Neutrophil (primary cell): ENCODE measurements around the gene EYS.

Source experiments
- H3K27ac ChIP-seq: fragments of 200-600 bp; sonication (generic); 2 replicates; pipeline ENCODE4 v1.5.1; 2016; ENCODE audit warnings: mild to moderate bottlenecking, moderate library complexity
- H3K27me3 ChIP-seq: fragments of 200-600 bp; sonication (generic); 2 replicates; pipeline ENCODE4 v1.6.0; 2016; ENCODE audit warnings: mild to moderate bottlenecking
- H3K36me3 ChIP-seq: fragments of 200-600 bp; sonication (generic); 2 replicates; pipeline ENCODE4 v1.5.1; 2017
- H3K4me1 ChIP-seq, 2 experiments: fragments of 200-600 bp in 1 of 2; sonication (generic) in 1 of 2; 1 replicate in 1 of 2; 2 replicates in 1 of 2; pipeline versions ENCODE4 v1.5.1 to v1.6.1; 2013 to 2016; ENCODE audit warnings: low read depth in 1 of 2, low read length in 1 of 2, mild to moderate bottlenecking in 1 of 2, moderate library complexity in 1 of 2; ENCODE audit not compliant: control insufficient read depth in 1 of 2, insufficient read depth in 1 of 2
- H3K4me3 ChIP-seq, 2 experiments: fragments of 200-600 bp in 1 of 2; sonication (generic) in 1 of 2; 1 replicate in 1 of 2; 2 replicates in 1 of 2; pipeline ENCODE4 v1.5.1; 2013 to 2016; ENCODE audit warnings: low read depth in 1 of 2, low read length in 1 of 2, mild to moderate bottlenecking in 1 of 2, moderate library complexity in 1 of 2
- H3K9me3 ChIP-seq: fragments of 200-600 bp; sonication (generic); 2 replicates; pipeline ENCODE4 v1.5.1; 2016
- TF ChIP-seq, protein P1 (sequence below): fragments of 200-600 bp; sonication (generic); IDR thresholded peaks from 2 replicates; pipeline ENCODE4 v1.5.1; 2016; ENCODE audit warnings: antibody characterized with exemption

EYS gene

DNA sequence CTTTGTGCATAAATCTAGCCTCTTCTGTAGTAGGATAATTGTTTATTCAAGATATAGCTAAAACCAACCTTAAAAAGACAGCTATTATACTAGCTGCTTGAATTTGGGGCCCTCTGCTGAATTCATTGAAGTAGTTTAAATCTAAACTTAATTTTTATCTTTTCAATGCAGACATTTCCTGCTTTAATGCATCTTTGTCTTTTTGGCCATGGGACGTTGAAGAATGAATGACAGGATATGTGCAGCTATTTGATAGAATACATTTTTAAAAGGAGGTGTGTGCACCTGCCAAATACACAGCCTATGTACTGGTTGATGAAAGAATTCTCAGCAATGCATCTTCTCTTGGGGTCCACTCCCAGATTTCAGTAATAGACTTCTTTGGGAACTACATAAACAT lies 1546.5 kb downstream of the EYS start:
- no peaks in the 10 kb centered on the region for H3K36me3 ChIP-seq
- TF ChIP-seq, protein P1, sequence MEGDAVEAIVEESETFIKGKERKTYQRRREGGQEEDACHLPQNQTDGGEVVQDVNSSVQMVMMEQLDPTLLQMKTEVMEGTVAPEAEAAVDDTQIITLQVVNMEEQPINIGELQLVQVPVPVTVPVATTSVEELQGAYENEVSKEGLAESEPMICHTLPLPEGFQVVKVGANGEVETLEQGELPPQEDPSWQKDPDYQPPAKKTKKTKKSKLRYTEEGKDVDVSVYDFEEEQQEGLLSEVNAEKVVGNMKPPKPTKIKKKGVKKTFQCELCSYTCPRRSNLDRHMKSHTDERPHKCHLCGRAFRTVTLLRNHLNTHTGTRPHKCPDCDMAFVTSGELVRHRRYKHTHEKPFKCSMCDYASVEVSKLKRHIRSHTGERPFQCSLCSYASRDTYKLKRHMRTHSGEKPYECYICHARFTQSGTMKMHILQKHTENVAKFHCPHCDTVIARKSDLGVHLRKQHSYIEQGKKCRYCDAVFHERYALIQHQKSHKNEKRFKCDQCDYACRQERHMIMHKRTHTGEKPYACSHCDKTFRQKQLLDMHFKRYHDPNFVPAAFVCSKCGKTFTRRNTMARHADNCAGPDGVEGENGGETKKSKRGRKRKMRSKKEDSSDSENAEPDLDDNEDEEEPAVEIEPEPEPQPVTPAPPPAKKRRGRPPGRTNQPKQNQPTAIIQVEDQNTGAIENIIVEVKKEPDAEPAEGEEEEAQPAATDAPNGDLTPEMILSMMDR: no peak
- H3K4me1 ChIP-seq: no peaks in the 10 kb centered on the region
- no peaks in the 10 kb centered on the region for H3K9me3 ChIP-seq
- H3K4me3 ChIP-seq: no peak overlapping the region
- no peaks in the 10 kb centered on the region for H3K27me3 ChIP-seq
- H3K27ac ChIP-seq: no peak overlapping the region

DNA sequence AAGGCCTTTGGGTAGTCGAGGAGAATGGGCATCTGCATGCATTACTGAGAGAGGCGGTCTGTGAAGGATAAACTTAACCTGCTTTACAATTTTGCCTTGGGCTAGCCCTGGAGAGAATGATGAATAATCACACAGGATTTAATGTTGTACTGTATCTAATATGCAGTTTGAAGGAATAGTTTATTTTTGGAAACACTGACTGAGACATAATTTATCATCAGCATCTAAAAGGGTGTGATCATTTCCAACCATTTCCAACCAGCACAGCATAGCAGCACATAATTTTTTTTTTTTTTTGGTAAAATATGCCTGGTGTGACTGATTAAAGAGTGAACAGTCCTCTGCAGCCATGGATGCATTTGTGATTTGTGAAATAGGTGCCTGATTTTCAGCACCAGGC lies 1552.0 kb downstream of the EYS start:
- no peaks in the 10 kb centered on the region for H3K9me3 ChIP-seq
- no peaks in the 10 kb centered on the region for H3K4me1 ChIP-seq
- TF ChIP-seq, protein P1: no peak
- H3K4me3 ChIP-seq: no peak overlapping the region
- H3K36me3 ChIP-seq: no peaks in the 10 kb centered on the region
- H3K27ac ChIP-seq: no peak overlapping the region
- no peaks in the 10 kb centered on the region for H3K27me3 ChIP-seq

DNA sequence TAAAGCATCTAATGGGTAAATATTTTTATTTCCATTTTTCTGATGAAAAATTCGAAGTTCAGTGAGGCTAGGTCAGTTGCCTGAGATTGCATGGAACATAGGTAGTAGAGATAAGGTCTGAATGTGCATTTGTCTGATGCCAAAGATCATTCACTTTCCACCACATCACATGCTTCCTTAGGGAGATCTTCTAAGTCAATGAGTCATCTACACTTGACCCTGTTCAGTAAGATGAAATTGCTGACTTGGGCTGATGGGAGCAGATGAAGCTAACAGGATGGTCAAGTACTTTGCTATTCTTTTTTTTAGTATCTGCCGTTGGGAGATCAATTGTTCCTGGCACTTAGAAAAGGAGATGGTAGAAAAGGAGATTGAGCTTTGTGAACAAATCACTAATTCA lies 1560.2 kb downstream of the EYS start:
- TF ChIP-seq, protein P1: no peak
- Histone ChIP-seq H3K36me3 (no peaks in the 10 kb centered on the region), H3K27ac (no peak overlapping the region), H3K4me3 (no peak overlapping the region), H3K4me1 (no peaks in the 10 kb centered on the region), H3K9me3 (no peaks in the 10 kb centered on the region), H3K27me3 (no peaks in the 10 kb centered on the region)

DNA sequence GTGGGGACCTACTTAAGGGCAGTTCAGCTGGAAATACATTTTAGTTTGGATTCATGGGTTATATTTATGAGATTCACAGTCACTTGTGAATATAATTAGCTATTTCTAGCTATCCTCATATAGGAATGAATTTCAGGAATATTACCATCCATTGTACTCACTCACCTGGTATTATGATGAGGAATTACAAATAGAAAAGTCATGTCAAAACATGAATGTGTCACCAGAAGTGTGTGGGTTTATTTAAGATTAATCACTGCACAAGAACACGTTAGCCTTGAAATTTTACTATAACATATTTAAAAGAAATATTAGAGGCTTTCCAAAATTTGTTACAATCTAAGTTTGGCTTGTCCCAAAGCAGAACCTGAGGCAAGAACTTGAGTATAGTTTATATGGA lies 1560.9 kb downstream of the EYS start:
- TF ChIP-seq, protein P1: no peak
- Histone ChIP-seq H3K27me3 (no peaks in the 10 kb centered on the region), H3K27ac (no peak overlapping the region), H3K9me3 (no peaks in the 10 kb centered on the region), H3K36me3 (no peaks in the 10 kb centered on the region), H3K4me3 (no peak overlapping the region), H3K4me1 (no peaks in the 10 kb centered on the region)

DNA sequence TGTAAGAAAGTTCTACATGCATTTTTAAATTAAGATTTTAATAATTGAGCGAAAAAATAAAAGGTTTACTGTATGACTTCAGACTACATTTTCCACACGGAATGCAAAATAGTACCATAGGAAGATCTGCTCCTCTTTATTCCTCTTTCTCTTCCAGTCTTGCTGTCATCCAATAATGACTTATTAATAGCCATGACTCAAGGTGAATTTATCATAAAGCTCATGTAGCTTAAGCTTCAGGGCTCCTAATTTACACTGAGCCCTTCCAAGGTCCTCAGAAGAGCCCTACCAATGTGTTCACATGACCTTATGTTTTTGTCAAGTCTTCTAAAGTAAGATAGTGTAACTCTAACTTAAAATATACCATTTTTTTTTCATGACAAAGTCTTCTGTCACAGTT lies 1561.4 kb downstream of the EYS start:
- no peaks in the 10 kb centered on the region for H3K36me3 ChIP-seq
- no peaks in the 10 kb centered on the region for H3K9me3 ChIP-seq
- H3K27ac ChIP-seq: no peak overlapping the region
- H3K4me1 ChIP-seq: no peaks in the 10 kb centered on the region
- H3K4me3 ChIP-seq: no peak overlapping the region
- no peaks in the 10 kb centered on the region for H3K27me3 ChIP-seq
- TF ChIP-seq, protein P1: no peak

DNA sequence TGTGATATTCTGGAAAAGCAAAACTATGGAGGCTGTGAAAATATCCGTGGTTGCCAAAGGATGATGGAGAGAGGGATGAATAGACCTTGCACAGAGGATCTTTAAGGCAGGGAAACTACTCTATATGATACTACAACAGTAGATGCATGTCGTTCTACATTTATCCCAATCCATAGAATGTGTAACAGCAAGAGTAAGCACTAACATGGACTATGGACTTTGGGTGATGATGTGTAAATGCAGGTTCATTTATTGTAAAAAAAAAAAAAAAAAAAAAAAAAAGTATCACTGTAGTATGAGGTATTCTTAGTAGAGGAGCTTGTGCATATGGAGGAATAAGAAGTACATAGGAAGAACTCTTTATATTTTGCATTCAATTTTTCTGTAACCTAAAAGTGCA lies 1563.9 kb downstream of the EYS start:
- no peak overlapping the region for H3K27ac ChIP-seq
- H3K36me3 ChIP-seq: no peaks in the 10 kb centered on the region
- TF ChIP-seq, protein P1: no peak
- no peak overlapping the region for H3K4me3 ChIP-seq
- H3K4me1 ChIP-seq: no peaks in the 10 kb centered on the region
- H3K9me3 ChIP-seq: no peaks in the 10 kb centered on the region
- H3K27me3 ChIP-seq: no peaks in the 10 kb centered on the region
